HG03103 (cell line): Measurements from ENCODE around the gene TNFRSF9.
"Not testable (repeated sequence)": the region's sequence is repeated elsewhere in the genome, so short reads cannot be mapped to it uniquely, and the experiment has no call there.

Experiments
- ATAC-seq: cut with Tn5 transposase; IDR thresholded peaks from one replicate; pipeline ENCODE4 v1.9.1; 2021; ENCODE audit warnings: low read depth; ENCODE audit not compliant: unreplicated experiment

TNFRSF9 gene

DNA sequence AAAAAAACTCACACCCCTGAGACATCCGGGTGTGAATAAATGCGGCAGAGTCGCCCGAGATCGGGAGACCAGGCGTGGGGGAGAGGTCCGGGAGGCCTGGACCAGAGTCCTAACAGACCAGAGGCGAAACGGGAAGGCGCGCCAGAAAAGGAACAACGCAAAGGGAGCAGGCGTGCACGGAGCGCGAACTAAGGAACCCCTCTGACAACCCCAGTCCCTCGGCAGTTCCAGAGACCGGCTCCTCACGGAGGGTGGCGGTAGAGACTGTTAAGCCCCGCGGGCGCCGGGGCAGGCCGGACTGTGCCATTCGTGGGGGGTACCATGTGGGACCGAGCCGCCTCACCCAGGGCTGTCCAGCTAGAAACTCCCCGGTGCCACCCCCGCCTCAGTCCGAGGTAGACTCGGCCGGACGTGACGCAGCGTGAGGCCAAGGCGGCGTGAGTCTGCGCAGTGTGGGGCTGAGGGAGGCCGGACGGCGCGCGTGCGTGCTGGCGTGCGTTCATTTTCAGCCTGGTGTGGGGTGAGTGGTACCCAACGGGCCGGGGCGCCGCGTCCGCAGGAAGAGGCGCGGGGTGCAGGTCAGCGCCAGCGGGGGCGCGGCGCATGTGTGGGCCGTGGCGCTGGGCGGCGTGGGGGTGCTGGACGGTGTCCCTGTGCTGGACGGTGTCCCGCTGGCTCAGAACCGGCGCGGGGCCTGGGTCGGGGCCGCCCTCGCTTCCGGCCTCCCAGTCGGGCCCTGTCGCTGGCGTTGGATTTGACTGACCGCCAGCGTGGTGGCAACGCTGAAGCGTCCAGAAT is 20.8 kb upstream of the TNFRSF9 start, which contains the start of gene PARK7:
PARK7 (plus strand) TSS at position 496 of the 798 bp plus-strand sequence. CDS start 1,075 bp downstream, outside the sequence.
- ATAC-seq = peak; percentile 94

DNA sequence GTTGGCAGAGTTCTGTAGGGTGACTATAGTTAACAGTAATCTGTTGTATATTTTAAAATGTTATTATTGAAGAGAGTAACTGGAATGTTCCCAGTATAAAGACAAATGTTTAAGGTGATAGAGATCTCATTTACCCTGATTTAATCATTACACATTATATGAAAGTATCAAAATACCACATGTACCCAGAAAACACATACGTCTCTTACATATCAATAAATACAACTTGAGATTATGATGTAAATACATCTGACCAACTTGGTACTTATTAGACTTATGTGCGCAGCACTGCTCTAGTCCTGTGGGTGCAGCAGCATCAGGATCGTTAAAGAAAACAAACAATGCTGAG is 20.2 kb upstream of the TNFRSF9 start:
- no peak for ATAC-seq

DNA sequence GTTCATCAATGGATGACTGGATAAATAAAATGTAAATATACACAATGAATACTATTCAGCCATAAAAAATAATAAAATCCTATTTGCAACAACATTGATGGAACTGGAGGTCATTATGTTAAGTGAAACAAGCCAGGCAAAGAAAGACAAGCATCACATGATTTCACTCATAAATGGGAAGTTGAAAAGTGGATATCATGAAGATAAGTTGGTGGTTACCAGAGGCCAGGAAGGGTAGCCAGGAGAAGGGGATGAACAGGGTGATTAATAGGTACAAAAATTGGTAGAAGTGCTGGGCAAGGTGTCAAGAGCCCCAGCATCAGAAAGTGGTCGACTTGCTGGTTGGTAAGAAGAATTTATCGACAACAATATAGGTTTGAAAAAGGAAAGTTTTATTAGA is 19.5 kb upstream of the TNFRSF9 start:
- ATAC-seq = no peak

DNA sequence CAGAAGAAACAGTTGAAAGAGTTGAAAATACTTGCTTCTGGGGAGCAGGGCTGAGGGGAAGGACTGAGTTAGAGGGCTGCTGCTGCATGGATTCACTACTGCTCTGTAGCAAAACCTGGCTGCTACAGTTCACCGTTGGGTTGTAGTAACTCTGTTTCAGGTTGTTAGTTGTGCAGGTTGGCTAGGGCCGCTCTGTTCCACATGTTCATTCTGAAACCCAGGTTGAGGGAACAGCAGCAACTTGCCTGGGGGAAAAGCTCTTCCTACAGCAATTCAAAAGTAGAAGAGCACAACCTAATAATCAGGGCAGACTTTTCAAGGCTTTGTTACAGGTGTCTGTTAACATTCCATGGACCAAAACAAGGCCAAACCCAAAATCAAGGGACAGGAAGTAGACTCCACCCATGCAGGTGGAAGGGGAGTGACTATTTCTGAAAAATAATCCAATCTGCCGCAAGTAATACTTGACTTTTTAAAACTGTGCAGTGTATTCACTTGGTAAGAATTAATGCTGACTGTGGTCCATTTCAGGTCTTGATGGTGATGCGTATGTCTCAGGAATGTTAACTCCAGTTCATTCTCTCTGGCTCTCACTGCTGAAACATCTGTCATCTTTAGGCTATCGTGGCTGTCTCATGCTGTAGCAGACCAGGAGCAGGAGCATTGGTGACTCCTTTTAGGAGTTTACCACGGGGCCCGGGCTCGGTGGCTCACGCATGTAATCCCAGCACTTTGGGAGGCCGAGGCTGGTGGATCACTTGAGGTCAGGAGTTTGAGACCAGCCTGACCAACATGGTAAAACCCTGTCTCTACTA is 15.8 kb upstream of the TNFRSF9 start:
- ATAC-seq = no peak

DNA sequence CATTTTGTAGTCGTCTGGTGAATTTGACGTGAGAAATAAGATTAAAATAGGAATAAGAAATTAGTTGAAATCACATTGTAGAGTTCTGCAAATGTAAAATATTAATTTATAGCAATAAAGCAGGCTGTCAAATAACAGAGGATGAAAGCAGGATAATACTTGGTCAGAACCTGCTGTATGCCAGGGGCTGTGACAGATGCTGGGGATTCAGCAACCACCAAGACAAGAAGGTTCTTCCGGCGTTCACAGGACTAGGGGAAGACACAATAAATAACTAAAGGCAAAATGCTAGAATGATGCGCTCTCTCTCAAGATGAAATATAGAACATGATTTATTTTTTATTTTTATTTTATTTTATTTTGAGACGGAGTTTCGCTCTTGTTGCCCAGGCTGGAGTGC is 14.0 kb upstream of the TNFRSF9 start:
- ATAC-seq = no peak

DNA sequence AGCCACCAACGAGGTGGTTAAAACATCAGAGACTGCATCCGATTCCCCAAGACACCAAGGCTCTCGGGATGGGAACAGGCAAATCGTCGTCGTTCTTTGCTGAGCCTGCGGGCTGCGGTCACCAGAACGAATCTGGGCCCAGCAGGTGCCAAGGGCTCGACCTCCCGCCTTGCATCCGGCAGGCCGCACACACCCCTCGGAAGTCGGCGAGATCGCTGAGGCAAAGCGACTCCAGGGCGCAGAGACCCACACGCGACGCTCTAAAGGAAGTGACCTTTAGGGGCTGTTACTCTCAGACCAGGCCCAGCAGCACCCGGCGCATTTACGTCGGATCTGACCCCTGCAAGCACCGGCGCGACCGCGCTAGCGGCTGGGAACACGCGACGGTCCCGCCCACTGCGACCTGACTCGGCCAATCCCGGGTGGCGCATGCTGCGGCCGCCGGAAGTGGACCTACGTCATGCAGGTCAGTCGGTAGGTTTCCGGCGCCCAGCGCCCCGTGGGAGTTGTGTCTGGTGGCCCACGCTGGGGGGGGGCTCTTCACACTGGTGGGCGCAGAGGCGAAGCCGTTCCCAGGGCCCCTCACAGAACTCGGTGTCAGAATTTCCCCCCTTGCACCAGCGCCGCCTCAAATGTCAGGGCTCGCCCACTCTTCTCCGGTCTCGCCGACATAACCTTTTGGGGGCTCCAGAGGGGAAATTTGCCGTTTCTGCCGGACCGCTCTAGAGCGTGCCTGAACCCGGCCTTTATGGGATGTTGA is 13.4 kb upstream of the TNFRSF9 start:
- peak; percentile 95 for ATAC-seq

DNA sequence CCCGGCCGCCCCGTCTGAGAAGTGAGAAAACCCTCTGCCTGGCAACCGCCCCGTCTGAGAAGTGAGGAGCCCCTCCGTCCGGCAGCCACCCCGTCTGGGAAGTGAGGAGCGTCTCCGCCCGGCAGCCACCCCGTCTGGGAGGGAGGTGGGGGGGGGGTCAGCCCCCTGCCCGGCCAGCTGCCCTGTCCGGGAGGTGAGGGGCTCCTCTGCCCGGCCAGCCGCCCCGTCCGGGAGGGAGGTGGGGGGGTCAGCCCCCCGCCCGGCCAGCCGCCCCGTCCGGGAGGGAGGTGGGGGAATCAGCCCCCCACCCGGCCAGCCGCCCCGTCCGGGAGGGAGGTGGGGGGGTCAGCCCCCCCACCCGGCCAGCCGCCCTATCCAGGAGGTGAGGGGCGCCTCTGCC is 12.2 kb upstream of the TNFRSF9 start:
- ATAC-seq = not testable (repeated sequence)

DNA sequence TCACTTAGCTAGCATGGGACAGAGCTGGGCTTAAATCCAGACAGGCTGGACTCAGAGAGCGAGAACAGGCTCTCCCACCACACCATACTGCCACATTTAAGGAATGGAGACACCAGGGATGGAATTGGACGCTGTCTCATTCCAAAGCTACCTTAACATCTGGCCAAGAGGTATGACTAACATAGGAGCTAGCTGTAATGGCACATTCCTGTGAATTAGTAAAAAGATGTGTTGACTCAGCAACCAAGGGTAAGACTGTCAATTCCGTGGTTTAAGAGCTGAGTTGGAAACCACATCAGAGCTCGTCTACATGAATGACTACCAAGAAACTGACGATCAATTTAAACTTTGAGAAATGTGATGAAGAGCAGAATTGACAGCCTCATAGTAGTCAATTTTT is 8.3 kb upstream of the TNFRSF9 start:
- ATAC-seq = no peak

DNA sequence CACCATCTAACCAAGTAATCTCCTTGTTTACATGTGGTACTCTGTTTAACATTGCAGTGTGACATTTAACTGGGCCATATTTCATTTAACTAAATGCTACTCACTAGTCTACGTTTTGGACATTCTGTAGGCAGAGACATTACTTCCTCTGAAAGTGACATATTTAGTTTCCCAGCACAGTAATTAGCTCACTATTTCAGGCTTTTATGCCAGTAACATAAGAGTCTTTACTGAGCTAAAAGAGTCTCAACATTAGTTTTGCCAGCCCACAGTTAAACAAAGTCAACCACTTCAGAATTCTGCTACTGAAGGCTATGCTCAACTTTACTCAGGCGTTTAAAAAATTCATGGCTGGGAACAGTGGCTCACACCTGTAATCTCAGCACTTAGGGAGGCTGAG is 2.6 kb upstream of the TNFRSF9 start:
- ATAC-seq = no peak

DNA sequence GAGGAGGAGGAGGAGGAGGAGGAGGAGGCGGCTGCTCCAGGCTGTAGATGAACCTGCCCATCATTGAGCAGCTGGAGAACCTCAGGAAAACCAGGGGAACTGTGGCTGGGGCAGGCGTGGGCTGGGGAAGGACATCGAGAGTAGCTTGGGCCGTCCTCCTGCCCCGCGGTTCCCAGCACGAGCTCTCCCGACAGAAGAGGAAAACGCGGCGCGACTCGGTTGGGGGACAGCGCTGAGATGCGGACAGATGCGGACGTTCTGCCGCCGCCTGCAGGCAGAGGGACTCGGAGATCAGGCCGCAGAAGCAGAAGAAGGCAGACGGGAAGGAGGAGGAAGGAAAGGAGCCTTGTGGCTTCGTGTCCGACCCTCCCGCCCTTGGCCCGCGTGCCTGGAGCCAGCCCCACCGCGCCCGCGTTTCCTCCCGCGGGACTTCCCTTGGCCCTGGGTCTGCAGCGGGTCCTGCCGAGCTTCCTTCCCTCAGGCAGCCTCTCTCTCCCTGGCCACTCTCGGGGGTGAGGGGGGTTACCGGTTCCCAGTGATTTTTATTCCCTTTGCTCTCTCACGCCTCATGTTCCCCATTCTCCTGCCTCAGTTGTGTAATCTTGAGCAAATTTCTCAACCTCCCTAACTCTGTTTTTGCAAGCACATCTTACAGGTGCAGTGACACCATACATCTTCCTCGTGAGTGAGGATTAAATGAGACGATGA is 1.7 kb upstream of the TNFRSF9 start:
- ATAC-seq = no peak

DNA sequence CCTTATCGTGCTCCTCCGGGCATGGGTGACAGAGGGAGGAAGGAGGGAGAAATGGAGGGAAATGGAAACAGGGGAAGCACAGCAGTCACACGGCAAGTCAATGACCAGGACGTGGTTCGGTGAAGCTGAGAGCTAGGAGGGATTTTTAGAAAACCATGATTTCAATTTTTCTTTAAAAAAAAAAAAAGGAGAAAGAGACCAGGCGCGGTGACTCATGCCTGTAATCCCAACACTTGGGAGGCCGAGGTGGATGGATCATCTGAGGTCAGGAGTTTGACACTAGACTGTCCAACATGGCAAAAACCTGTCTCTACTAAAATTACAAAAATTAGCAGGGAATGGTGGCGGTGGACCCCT is 776 bp upstream of the TNFRSF9 start:
- no peak for ATAC-seq

DNA sequence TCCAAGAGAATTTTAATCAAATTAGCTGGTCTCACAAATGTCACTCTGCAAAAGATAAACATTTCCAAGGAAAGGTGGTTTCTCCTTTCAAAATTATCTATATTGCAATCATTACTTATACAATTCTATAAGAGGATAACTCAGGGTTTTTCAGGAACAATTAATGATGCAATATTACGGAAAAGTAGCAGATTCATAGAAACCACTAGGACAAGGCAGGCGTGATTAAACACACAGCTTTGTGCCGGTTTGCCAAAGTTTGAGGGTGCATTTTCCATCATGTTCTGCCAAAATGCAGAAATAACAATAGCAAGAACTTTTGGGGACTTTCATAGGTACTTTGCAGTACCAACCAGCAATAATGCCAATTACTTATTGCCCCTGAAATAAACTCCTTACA is 605 bp downstream of the TNFRSF9 start:
- ATAC-seq = no peak

DNA sequence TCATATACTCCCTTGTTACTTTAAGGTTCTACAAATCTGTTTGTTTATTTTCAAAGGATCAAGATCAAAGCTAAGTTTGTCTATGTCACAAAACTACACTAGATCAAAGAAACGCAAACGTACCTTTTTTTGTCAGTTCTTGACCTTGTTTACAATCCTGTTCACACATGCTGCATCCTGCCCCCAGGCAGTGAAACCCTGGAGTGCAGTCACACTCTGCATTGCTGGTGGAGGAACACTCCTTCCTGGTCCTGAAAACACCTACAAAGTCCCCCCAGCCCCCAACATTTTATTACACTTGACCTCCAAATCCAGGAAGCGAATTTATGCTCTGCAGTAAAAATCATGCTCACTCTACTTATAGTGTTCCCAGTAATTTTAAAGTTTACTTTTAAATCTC is 2.6 kb downstream of the TNFRSF9 start:
- no peak for ATAC-seq

DNA sequence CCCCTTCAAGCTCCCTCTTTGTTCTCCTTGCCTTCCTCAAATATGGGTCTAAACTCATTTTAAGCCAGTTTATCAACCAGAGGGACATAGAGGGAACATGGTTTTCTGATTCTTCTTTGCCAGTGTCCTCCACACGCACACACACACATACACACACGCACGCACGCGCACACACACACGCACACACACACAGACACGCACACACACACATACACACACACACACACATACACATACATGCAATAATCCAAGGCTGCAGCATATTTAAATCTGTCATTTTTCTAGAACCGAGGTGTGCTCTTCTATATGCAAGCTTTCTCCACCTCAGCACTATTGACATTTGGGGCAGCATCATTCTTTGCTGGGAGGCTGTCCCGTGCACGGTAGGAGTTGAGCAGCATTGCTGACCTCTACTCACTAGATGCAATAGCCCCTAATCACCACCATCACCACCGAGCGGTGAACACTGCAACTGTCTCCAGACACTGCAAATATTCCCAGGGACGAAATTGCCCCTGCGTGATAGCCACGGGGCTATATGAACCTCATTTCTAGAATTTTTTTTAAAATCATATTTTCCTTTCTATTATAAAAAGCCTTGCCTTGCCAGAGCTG is 8.0 kb downstream of the TNFRSF9 start:
- ATAC-seq = no peak

DNA sequence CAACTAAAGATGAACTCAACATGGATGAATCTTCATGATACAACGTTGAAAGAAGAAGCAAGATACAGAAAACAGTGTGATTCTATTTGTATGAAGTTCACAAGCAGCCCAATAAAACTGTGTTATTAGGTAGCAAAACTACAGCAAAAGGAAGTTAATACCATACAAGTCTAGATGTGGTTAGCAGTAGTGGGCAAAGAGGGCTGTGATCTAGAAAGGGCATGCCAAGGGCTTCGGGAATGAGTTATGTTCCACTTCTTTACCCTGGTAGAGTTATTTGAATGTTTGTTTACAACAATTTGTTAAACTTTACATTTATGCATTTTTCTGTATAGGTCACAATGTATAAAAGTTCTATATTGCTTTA is 9.2 kb downstream of the TNFRSF9 start:
- no peak for ATAC-seq

DNA sequence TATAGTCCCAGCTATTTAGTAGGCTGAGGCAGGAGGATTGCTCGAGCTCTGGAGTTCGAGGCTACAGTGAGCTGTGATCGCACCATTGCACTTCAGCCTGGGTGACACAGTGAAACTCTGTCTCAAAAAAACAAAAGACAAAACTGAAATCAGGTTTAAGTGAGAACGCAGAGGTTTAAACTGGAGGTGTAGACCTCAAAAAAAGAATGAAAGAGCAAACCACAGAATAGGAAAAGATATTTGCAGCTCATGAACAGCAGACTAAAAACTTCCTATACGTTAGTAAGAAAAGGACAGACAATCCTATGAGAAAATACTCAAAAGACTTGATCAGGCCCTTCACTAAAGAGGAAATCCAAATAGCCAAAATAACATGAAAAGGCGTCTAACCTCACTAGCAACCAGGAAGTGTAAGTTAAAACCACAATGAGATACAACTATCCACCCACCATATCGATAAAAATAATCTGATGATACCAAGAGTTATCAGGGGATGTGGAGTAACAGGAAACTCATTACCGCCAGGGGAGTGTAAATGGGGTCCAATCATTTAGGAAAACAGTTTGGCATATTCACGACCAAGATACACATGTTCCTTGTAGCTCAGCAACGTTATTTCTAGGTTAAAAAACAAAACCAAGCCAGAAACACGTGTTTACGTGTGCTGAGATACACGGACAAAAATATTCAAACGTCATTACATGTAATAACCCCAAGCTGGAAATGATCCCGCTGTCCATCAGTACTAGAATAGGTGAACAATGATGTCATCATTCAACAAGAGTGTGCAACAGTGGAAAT is 9.8 kb downstream of the TNFRSF9 start:
- ATAC-seq = no peak

DNA sequence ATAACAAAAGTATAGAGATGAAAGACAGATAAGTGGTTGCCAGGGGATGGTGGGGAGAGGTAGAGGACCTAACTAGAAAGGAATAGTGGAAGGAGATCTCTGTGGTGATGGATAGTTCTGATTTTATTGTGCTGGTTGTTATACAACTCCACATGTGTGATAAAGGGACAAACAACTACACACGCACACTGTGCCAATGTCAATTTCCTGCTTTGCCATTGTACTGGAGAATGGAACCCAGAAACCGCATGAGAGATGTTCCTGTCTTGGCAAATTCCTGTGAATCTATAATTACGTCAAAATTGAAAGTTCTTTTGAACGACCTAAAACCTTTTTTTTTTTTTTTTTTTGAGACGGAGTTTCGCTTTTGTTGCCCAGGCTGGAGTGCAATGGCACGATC is 11.0 kb downstream of the TNFRSF9 start:
- ATAC-seq = no peak

DNA sequence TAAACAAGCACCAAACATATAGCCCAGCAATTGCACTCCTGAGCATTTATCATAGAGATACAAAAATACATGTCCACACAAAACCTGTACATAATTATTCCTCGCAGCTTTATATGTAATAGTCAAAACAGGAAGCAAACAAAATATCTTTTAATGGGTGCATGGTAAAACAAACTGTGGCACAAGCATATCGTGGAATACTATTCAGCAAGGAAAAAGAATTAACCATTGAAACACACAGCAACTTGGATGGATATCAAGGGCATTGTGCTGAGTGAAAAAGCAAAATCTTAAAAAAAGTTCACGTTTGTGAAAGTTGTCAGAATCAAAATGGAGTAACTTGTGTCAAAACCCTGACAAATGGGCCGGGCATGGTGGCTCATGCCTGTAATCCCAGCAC is 12.4 kb downstream of the TNFRSF9 start:
- ATAC-seq = no peak

DNA sequence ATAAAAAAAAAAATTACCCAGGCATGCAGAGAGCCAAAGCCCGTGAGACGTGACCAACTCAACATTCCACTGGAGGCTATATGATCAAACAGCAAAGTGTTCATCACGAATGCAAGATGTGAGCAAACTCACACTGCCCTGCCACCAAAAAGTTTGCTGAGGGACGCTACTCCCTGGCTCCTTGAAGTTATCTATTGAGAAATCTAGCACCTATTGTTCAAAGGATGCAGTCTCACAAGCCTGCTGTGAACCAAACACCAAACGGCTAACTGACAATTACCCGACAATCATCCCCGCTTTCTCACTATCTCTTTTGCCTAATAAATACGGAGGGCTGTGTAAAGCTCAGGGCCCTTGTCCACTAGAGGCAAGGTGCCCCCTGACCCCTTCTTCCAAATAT is 13.6 kb downstream of the TNFRSF9 start:
- not testable (repeated sequence) for ATAC-seq

DNA sequence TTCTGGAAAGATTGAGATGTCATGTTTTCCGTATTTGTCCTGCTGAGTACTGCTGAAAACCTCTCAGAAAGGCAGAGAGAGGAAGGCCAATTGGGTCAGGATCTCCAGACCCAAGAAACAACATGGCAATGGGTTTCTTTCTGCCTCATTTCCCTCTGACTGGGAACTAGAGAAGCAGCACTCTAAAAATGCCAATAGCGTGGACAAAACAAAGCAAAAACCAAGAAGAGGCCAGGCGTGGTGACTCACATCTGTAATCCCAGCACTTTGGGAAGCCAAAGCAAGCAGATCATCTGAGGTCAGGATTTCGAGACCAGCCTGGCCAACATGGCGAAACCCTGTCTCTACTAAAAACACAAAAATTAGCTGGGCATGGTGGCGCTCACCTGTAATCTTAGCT is 18.3 kb downstream of the TNFRSF9 start:
- no peak for ATAC-seq
